Fibroblast of lung (primary cell): ENCODE measurements around the gene NOS3. TPM values are rescaled to one million over a fixed set of nuclear protein-coding genes. Genes with fewer than 3 reads are reported as not detected.

ENCODE experiments used
- DNase-seq, 2 donors: peaks; one replicate each; pipeline versions ENCODE4 v3.0.0 to v3.0.0-alpha.2; 2010; ENCODE audit warnings: low read depth in 2 of 2
- H2AFZ ChIP-seq: 2 replicates; pipeline ENCODE4 v1.5.1; 2012; ENCODE audit warnings: low read length, control low read depth, inconsistent platforms
- H3K27ac ChIP-seq: 2 replicates; pipeline ENCODE4 v1.5.1; 2011; ENCODE audit warnings: low read length, control low read depth; ENCODE audit not compliant: insufficient read depth
- H3K27me3 ChIP-seq: 2 replicates; pipeline ENCODE4 v1.5.1; 2011; ENCODE audit warnings: mild to moderate bottlenecking, low read length; ENCODE audit not compliant: control insufficient read depth, insufficient read depth
- H3K36me3 ChIP-seq: 2 replicates; pipeline ENCODE4 v1.5.1; 2011; ENCODE audit warnings: low read length; ENCODE audit not compliant: control insufficient read depth, insufficient read depth
- H3K4me1 ChIP-seq: 2 replicates; pipeline ENCODE4 v1.5.1; 2011; ENCODE audit warnings: low read length; ENCODE audit not compliant: control insufficient read depth, insufficient read depth; ENCODE audit errors: extremely low read depth
- H3K4me2 ChIP-seq: 2 replicates; pipeline ENCODE4 v1.5.1; 2011; ENCODE audit warnings: low read length, control low read depth; ENCODE audit not compliant: insufficient read depth; ENCODE audit errors: extremely low read depth
- H3K4me3 ChIP-seq, 4 experiments: fragments of 200-600 bp in 1 of 4; sonication (generic) in 1 of 4; replicated peaks in 1 of 4; 2 replicates each; pipeline ENCODE4 v1.5.1; 2011 to 2016; ENCODE audit warnings: low read length in 4 of 4, low read depth in 3 of 4, mild to moderate bottlenecking in 3 of 4, control low read depth in 2 of 4, inconsistent platforms in 1 of 4, mixed read lengths in 1 of 4; ENCODE audit not compliant: insufficient read depth in 1 of 4; ENCODE audit errors: control extremely low read depth in 1 of 4
- H3K79me2 ChIP-seq: 2 replicates; pipeline ENCODE4 v1.5.1; 2012; ENCODE audit warnings: mild to moderate bottlenecking, low read length, inconsistent platforms; ENCODE audit not compliant: control insufficient read depth, insufficient read depth
- H3K9ac ChIP-seq: 2 replicates; pipeline ENCODE4 v1.5.1; 2011; ENCODE audit warnings: mild to moderate bottlenecking, low read length, control low read depth; ENCODE audit not compliant: insufficient read depth
- H3K9me3 ChIP-seq: 2 replicates; pipeline ENCODE4 v1.5.1; 2012; ENCODE audit warnings: low read depth, low read length; ENCODE audit not compliant: control insufficient read depth, insufficient read depth
- H4K20me1 ChIP-seq: 2 replicates; pipeline ENCODE4 v1.5.1; 2011; ENCODE audit warnings: low read length; ENCODE audit not compliant: control insufficient read depth, insufficient read depth; ENCODE audit errors: extremely low read depth
- CTCF ChIP-seq, 2 donors: IDR thresholded peaks in 1 of 2; conservative IDR thresholded peaks in 1 of 2; 1 replicate in 1 of 2; 2 replicates in 1 of 2; pipeline ENCODE4 v1.5.1; 2011 to 2012; ENCODE audit warnings: low read length in 2 of 2, control low read depth in 1 of 2, inconsistent platforms in 1 of 2, low read depth in 1 of 2, mild to moderate bottlenecking in 1 of 2
- EZH2 ChIP-seq: IDR thresholded peaks from 2 replicates; pipeline ENCODE4 v1.5.1; 2012; ENCODE audit warnings: low read length, control low read depth, mild to moderate bottlenecking; ENCODE audit errors: missing control alignments
- polyA plus RNA-seq, 2 donors: library from polyadenylated mRNA; depleted of rRNA in 1 of 2; stranded (reverse) in 1 of 2; unstranded in 1 of 2; fragments of >200 nt; gene quantifications; 2 replicates each; pipeline ENCODE4 v1.2.1, GENCODE V29; 2011 to 2012; ENCODE audit warnings: missing spikeins in 1 of 2
- total RNA-seq: library from RNA; depleted of rRNA; stranded (reverse); fragments of >200 nt; gene quantifications from 2 replicates; pipeline ENCODE4 v1.2.1, GENCODE V29; 2014

The NOS3 gene
- total and polyA plus RNA-seq, 2 donors (not counting 1 experiment from before 2014, with no cell fraction given) = 0.12 to 0.50 TPM

DNA sequence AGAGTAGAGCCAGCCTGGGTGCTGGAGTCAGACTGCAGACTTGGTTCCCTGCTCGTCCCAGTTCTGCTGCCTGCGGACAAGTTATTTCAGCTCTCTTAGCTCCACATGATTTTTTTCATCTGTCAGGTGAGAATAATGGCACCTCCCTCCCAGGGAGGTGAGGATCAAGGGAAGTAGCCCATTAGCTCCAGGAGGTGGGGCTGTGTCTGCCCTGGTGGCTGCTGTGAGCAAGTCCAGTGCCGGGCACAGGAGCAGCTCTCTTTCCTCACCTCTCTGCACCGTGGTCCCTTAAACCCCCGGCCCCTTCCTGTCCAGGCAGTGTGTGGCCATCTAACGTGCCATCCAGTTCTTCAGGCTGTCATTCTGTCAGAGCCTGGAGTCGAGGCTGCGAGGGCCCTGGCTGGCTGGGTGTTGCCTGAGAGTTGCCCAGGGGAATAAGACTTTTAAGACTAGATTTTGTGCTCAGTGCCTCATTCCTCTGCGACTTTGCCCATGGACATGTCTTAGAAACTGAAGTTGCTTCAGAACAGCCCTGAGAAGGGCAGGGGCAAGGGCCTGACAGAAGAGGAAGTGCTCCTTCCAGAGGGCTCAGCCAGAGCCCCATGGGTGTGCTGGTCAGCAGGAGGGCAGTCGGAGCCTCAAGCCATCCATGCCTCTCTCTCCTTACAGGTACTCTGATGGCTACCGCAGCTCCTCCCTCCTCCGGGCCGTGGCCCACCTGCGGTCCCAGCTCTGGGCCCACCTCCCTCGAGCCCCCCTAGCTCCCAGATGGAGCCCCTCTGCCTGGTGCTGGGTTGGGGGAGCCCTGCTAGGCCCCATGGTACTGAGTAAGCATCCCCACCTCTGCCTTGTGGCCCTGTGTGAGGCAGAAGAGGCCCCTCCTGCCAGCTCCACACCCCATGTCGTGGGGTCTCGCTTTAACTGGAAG, 42.4 kb downstream of the NOS3 start:
- Histone ChIP-seq H3K79me2 (peaks cover 2% of the 10 kb centered on the region), H3K27me3 (no peaks in the 10 kb centered on the region), H3K27ac (no peak overlapping the region), H2AFZ (no peak overlapping the region), H3K9ac (no peak overlapping the region), H3K36me3 (peaks cover 17% of the 10 kb centered on the region), H3K4me3 (no peak overlapping the region), H3K4me2 (no peak overlapping the region), H3K4me1 (peaks cover 6% of the 10 kb centered on the region), H4K20me1 (no peaks in the 10 kb centered on the region), H3K9me3 (no peaks in the 10 kb centered on the region)
- no peak for DNase-seq
- no peak for TF ChIP-seq EZH2
- no peak for TF ChIP-seq CTCF (conservative IDR thresholded peaks at IDR 0.05 in 1 of 2, IDR thresholded peaks at IDR 0.05 in 1 of 2; ENCODE audit: low read depth in 1 of 2, low read length in 2 of 2)

- Histone ChIP-seq H3K27ac (no peak overlapping the region), H3K4me3 (no peak overlapping the region), H4K20me1 (no peaks in the 10 kb centered on the region), H3K36me3 (peaks cover 17% of the 10 kb centered on the region), H2AFZ (no peak overlapping the region), H3K79me2 (peaks cover 2% of the 10 kb centered on the region), H3K27me3 (no peaks in the 10 kb centered on the region), H3K9me3 (no peaks in the 10 kb centered on the region), H3K4me2 (no peak overlapping the region), H3K4me1 (peaks cover 13% of the 10 kb centered on the region), H3K9ac (no peak overlapping the region)
- DNase-seq = no peak
- TF ChIP-seq CTCF (conservative IDR thresholded peaks at IDR 0.05 in 1 of 2, IDR thresholded peaks at IDR 0.05 in 1 of 2; ENCODE audit: low read depth in 1 of 2, low read length in 2 of 2) = no peak
- TF ChIP-seq EZH2 = no peak
Measured at GRCh38 chr7:151033864-151034249, 43.0 kb downstream of the NOS3 start.

GRCh38 chr7:151034312-151035025, 43.7 kb downstream of the NOS3 start:
- no peaks in the 10 kb centered on the region for H3K79me2 ChIP-seq
- no peak for DNase-seq
- H3K27me3 ChIP-seq = no peaks in the 10 kb centered on the region
- no peaks in the 10 kb centered on the region for H3K9me3 ChIP-seq
- peaks cover 17% of the 10 kb centered on the region for H3K36me3 ChIP-seq
- H3K9ac ChIP-seq = no peak overlapping the region
- H3K27ac ChIP-seq = no peak overlapping the region
- H3K4me2 ChIP-seq = no peak overlapping the region
- no peak overlapping the region for H3K4me3 ChIP-seq
- H2AFZ ChIP-seq = no peak overlapping the region
- H3K4me1 ChIP-seq = peaks cover 16% of the 10 kb centered on the region
- no peaks in the 10 kb centered on the region for H4K20me1 ChIP-seq
- TF ChIP-seq EZH2 (no peak), CTCF (conservative IDR thresholded peaks at IDR 0.05 in 1 of 2, IDR thresholded peaks at IDR 0.05 in 1 of 2; ENCODE audit: low read depth in 1 of 2, low read length in 2 of 2) (no peak)
